Panc1 (cell line): ENCODE data around the gene TLDC2. TPM values are rescaled to one million over a fixed set of nuclear protein-coding genes. Genes with fewer than 3 reads are reported as not detected.

Experiments used
- ATAC-seq: fragments of 200-7000 bp; cut with Tn5 transposase; 2 replicates; pipeline ENCODE4 v1.9.1; 2020; ENCODE audit warnings: mild to moderate bottlenecking, moderate library complexity
- BruUV-seq: library from RNA; stranded (reverse); fragments of 400-500 nt; replicated peaks from 2 replicates; lab custom pipeline; 2021; lab: Mats Ljungman, UMichigan
- CTCF ChIA-PET: fragments of 300-600 bp; sonication (Branson Sonifier 250); formaldehyde crosslinking; loops from one replicate; lab custom pipeline; 2022; ENCODE audit warnings: antibody characterized with exemption; lab: Charles Lee
- POLR2A ChIA-PET: fragments of 300-600 bp; sonication (Branson Sonifier 250); formaldehyde crosslinking; loops from one replicate; lab custom pipeline; 2022; ENCODE audit warnings: antibody characterized with exemption; lab: Charles Lee
- DNase-seq: peaks from one replicate; pipeline ENCODE4 v3.0.0-alpha.2; 2010; ENCODE audit warnings: low read depth, low spot score
- H3K27ac ChIP-seq: 2 replicates; pipeline ENCODE4 v1.5.1; 2011; ENCODE audit warnings: mild to moderate bottlenecking, low read length, inconsistent platforms
- H3K27me3 ChIP-seq: fragments of 200-500 bp; sonication (Bioruptor generic); 2 replicates; pipeline ENCODE4 v1.6.0; 2014; ENCODE audit warnings: low read length, inconsistent platforms; ENCODE audit not compliant: control insufficient read depth, insufficient read depth
- H3K36me3 ChIP-seq: fragments of 200-500 bp; sonication (Bioruptor generic); 2 replicates; pipeline ENCODE4 v1.5.1; 2014; ENCODE audit warnings: inconsistent platforms, mild to moderate bottlenecking, low read length, moderate library complexity; ENCODE audit not compliant: control insufficient read depth, insufficient read depth
- H3K4me1 ChIP-seq: 2 replicates; pipeline ENCODE4 v1.5.1; 2011; ENCODE audit warnings: inconsistent platforms, mild to moderate bottlenecking, low read length, moderate library complexity; ENCODE audit not compliant: control insufficient read depth, insufficient read depth
- H3K4me3 ChIP-seq, 2 experiments: 2 replicates each; pipeline ENCODE4 v1.5.1; 2011 to 2012; ENCODE audit warnings: low read depth in 2 of 2, low read length in 2 of 2, mild to moderate bottlenecking in 2 of 2, inconsistent platforms in 1 of 2, moderate library complexity in 1 of 2
- H3K9me3 ChIP-seq: fragments of 200-500 bp; sonication (Bioruptor generic); 2 replicates; pipeline ENCODE4 v1.5.1; 2014; ENCODE audit warnings: low read depth, mild to moderate bottlenecking, inconsistent platforms, low read length, moderate library complexity; ENCODE audit not compliant: control insufficient read depth, insufficient read depth
- POLR2AphosphoS5 ChIP-seq: IDR thresholded peaks from 2 replicates; pipeline ENCODE4 v1.6.1; 2012; ENCODE audit warnings: mild to moderate bottlenecking, low read depth, low read length, moderate library complexity
- SIN3A ChIP-seq: IDR thresholded peaks from 2 replicates; pipeline ENCODE4 v1.6.1; 2012; ENCODE audit warnings: low read depth, mild to moderate bottlenecking, low read length, moderate library complexity, borderline replicate concordance; ENCODE audit not compliant: insufficient read depth
- TCF7L2 ChIP-seq: IDR thresholded peaks from 2 replicates; pipeline ENCODE4 v1.6.1; 2011; ENCODE audit warnings: mild to moderate bottlenecking, low read depth, low read length, inconsistent platforms
- in situ Hi-C: cut with HindIII; loops from 2 replicates; pipeline ENCODE4 v1.10.0; 2016; ENCODE audit warnings: low sequenced_read_pairs, low pct_unique_long_range_greater_than_20kb
- intact Hi-C: fragments of 100-400 bp; cut with micrococcal nuclease; formaldehyde crosslinking; loops from one replicate; pipeline ENCODE4 v1.10.0; 2022; ENCODE audit not compliant: unreplicated experiment
- total RNA-seq: library from RNA; stranded (reverse); gene quantifications from one replicate; pipeline ENCODE4 v1.2.1, GENCODE V29; 2021; ENCODE audit not compliant: unreplicated experiment
- TF ChIP-seq, protein P1 (sequence below), 2 experiments: IDR thresholded peaks; 2 replicates each; pipeline ENCODE4 v1.6.1; 2011 to 2012; ENCODE audit warnings: low read depth in 2 of 2, control low read depth in 1 of 2, low read length in 1 of 2, mild to moderate bottlenecking in 1 of 2, moderate library complexity in 1 of 2; ENCODE audit not compliant: insufficient read depth in 1 of 2
- TF ChIP-seq, protein P2 (sequence below): fragments of 450-650 bp; IDR thresholded peaks from 2 replicates; pipeline ENCODE4 v1.5.1; 2017; ENCODE audit warnings: mild to moderate bottlenecking

Gene TLDC2
- total RNA-seq, 1 experiment from 2014 or later, result not detected

DNA sequence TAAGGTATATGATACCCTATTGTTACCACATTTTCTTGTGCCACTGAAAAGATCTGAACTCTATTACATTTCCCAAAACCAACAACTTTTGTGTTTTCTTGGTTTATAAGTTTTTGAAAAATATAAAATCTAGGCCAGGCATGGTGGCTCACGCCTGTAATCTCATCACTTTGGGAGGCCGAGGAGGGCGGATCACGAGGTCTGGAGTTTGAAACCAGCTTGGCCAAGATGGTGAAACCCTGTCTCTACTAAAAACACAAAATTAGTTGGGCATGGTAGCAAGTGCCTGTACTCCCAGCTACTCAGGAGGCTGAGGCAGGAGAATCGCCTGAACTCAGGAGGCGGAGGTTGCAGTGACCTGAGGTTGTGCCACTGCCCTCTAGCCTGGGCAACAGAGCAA, 41.3 kb downstream of the TLDC2 start:
- ATAC-seq (no peak), DNase-seq (no peak)
- in situ Hi-C loops (no loop called here), intact Hi-C loops (no loop called here)
- Histone ChIP-seq H3K4me3 (no peak overlapping the region), H3K9me3 (no peaks in the 10 kb centered on the region), H3K27me3 (no peaks in the 10 kb centered on the region), H3K36me3 (no peaks in the 10 kb centered on the region), H3K4me1 (no peaks in the 10 kb centered on the region), H3K27ac (no peak overlapping the region)
- no peak for TF ChIP-seq POLR2AphosphoS5
- ChIA-PET CTCF (interaction anchor here (0.8 kb wide), 1 partner anchor 14 kb away, joined by 4 read pairs; no protein-coding TSS in a partner anchor), POLR2A (no interaction called here)
- BruUV-seq, result no TSS peak

DNA sequence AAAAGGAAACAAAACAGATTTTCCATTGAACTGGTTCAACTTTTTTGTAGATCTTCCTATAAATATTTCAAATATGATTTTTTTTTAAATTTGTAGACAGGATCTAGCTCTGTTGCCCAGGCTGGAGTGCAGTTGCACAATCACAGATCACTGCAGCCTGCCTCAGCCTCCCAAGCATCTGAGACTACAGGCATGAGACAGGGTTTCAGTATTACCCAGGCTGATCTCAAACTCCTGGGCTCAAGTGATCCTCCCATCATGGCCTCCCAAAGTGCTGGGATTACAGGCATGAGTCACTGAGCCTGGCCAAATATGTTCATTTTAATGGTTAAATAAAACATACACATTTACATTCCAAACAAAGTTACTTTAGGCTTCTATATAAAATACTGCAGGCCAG, 42.0 kb downstream of the TLDC2 start:
- BruUV-seq, result no TSS peak
- Histone ChIP-seq H3K4me3 (no peak overlapping the region), H3K36me3 (no peaks in the 10 kb centered on the region), H3K27ac (no peak overlapping the region), H3K9me3 (no peaks in the 10 kb centered on the region), H3K4me1 (no peaks in the 10 kb centered on the region), H3K27me3 (no peaks in the 10 kb centered on the region)
- intact Hi-C loops, result no loop called here
- in situ Hi-C loops, result no loop called here
- no peak for TF ChIP-seq TCF7L2
- TF ChIP-seq SIN3A, result no peak
- TF ChIP-seq POLR2AphosphoS5, result no peak
- TF ChIP-seq, protein P1, sequence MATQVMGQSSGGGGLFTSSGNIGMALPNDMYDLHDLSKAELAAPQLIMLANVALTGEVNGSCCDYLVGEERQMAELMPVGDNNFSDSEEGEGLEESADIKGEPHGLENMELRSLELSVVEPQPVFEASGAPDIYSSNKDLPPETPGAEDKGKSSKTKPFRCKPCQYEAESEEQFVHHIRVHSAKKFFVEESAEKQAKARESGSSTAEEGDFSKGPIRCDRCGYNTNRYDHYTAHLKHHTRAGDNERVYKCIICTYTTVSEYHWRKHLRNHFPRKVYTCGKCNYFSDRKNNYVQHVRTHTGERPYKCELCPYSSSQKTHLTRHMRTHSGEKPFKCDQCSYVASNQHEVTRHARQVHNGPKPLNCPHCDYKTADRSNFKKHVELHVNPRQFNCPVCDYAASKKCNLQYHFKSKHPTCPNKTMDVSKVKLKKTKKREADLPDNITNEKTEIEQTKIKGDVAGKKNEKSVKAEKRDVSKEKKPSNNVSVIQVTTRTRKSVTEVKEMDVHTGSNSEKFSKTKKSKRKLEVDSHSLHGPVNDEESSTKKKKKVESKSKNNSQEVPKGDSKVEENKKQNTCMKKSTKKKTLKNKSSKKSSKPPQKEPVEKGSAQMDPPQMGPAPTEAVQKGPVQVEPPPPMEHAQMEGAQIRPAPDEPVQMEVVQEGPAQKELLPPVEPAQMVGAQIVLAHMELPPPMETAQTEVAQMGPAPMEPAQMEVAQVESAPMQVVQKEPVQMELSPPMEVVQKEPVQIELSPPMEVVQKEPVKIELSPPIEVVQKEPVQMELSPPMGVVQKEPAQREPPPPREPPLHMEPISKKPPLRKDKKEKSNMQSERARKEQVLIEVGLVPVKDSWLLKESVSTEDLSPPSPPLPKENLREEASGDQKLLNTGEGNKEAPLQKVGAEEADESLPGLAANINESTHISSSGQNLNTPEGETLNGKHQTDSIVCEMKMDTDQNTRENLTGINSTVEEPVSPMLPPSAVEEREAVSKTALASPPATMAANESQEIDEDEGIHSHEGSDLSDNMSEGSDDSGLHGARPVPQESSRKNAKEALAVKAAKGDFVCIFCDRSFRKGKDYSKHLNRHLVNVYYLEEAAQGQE (IDR thresholded peaks at IDR 0.05; ENCODE audit: insufficient read depth in 1 of 2, low read depth in 2 of 2, low read length in 1 of 2), result no peak
- TF ChIP-seq, protein P2, sequence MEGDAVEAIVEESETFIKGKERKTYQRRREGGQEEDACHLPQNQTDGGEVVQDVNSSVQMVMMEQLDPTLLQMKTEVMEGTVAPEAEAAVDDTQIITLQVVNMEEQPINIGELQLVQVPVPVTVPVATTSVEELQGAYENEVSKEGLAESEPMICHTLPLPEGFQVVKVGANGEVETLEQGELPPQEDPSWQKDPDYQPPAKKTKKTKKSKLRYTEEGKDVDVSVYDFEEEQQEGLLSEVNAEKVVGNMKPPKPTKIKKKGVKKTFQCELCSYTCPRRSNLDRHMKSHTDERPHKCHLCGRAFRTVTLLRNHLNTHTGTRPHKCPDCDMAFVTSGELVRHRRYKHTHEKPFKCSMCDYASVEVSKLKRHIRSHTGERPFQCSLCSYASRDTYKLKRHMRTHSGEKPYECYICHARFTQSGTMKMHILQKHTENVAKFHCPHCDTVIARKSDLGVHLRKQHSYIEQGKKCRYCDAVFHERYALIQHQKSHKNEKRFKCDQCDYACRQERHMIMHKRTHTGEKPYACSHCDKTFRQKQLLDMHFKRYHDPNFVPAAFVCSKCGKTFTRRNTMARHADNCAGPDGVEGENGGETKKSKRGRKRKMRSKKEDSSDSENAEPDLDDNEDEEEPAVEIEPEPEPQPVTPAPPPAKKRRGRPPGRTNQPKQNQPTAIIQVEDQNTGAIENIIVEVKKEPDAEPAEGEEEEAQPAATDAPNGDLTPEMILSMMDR, result no peak
- DNase-seq (no peak), ATAC-seq (no peak)
- ChIA-PET CTCF (interaction anchor here (0.7 to 0.8 kb wide), 2 partner anchors 13 to 278 kb away, joined by 3 to 4 read pairs; no protein-coding TSS in a partner anchor), POLR2A (no interaction called here)

DNA sequence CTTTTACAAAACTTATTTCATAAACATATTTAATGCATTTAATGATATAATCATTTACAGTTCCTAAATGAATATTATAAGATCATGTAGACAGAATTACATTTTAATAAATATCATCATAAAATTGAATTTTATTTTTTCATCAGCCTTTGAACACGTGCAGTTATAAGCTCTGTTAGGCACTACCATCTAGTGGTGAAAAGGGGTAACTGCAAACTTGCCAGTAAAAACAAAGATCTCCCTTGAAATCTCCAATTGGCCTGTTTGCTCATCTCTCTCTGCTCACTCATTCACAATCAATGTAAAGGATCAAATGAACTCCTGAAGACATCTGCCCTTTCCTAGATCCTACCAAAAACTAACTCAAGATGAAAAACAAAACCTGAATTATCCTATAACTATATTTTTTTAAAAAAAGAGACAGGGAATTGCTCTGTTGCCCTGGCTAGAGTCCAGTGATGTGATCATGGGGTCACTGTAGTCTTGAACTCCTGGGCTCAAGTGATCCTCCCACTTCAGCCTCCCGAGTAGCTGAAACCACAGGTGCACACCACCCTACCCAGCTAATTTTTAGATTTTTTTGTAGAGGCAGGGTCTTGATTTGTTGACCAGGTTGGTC, 43.9 kb downstream of the TLDC2 start:
- DNase-seq (peak; percentile 53), ATAC-seq (peak; percentile 74; the same call in 1 of the 2 replicates)
- Histone ChIP-seq H3K4me1 (no peaks in the 10 kb centered on the region), H3K36me3 (no peaks in the 10 kb centered on the region), H3K27ac (no peak overlapping the region), H3K27me3 (no peaks in the 10 kb centered on the region), H3K4me3 (no peak overlapping the region), H3K9me3 (no peaks in the 10 kb centered on the region)
- intact Hi-C loops (no loop called here), in situ Hi-C loops (no loop called here)
- ChIA-PET POLR2A (interaction anchor here (0.6 kb wide), 1 partner anchor 144 kb away, joined by 9 read pairs; no protein-coding TSS in a partner anchor), CTCF (interaction anchor here (0.5 to 1.0 kb wide), 6 partner anchors 12 to 1226 kb away, joined by 3 to 7 read pairs (median 4); no protein-coding TSS in a partner anchor)
- no TSS peak for BruUV-seq
- TF ChIP-seq TCF7L2, result no peak
- TF ChIP-seq, protein P2, result peak; percentile 88
